Common myeloid progenitor, CD34-positive (primary cell): ENCODE data around the gene MDM1.

Source experiments
- CTCF ChIA-PET: fragments of 350-600 bp; sonication (Branson Sonifier 250); formaldehyde crosslinking; loops from one replicate; lab custom pipeline; 2021; ENCODE audit warnings: antibody characterized with exemption; lab: Charles Lee
- POLR2A ChIA-PET: fragments of 350-600 bp; sonication (Branson Sonifier 250); formaldehyde crosslinking; loops from one replicate; lab custom pipeline; 2021; ENCODE audit warnings: antibody characterized with exemption; lab: Charles Lee
- DNase-seq, 3 donors: peaks; one replicate each; pipeline versions ENCODE4 v3.0.0 to v3.0.0-alpha.2; 2013
- H3K27ac ChIP-seq, 2 experiments: 1 replicate in 1 of 2; 2 replicates in 1 of 2; pipeline ENCODE4 v1.7.0; 2013; ENCODE audit warnings: inconsistent platforms in 2 of 2, low read length in 2 of 2, mild to moderate bottlenecking in 2 of 2, low read depth in 1 of 2, moderate library complexity in 1 of 2; ENCODE audit not compliant: severe bottlenecking in 2 of 2, insufficient read depth in 1 of 2, poor library complexity in 1 of 2
- H3K27me3 ChIP-seq, 5 experiments: replicated peaks in 2 of 5; 1 replicate in 3 of 5; 2 replicates in 2 of 5; pipeline versions ENCODE4 v1.6.1 to v1.7.0; 2013; ENCODE audit warnings: low read length in 4 of 5, mild to moderate bottlenecking in 2 of 5, moderate library complexity in 2 of 5, inconsistent platforms in 1 of 5; ENCODE audit not compliant: insufficient read depth in 5 of 5, control insufficient read depth in 4 of 5
- H3K36me3 ChIP-seq, 4 experiments: 1 replicate in 2 of 4; 2 replicates in 2 of 4; pipeline versions ENCODE4 v1.6.1 to v1.7.0; 2013; ENCODE audit warnings: low read length in 3 of 4, control low read depth in 1 of 4, mild to moderate bottlenecking in 1 of 4; ENCODE audit not compliant: control insufficient read depth in 4 of 4, insufficient read depth in 4 of 4
- H3K4me1 ChIP-seq, 4 experiments: 1 replicate in 3 of 4; 2 replicates in 1 of 4; pipeline versions ENCODE4 v1.6.1 to v1.7.1; 2013; ENCODE audit warnings: low read length in 3 of 4, mild to moderate bottlenecking in 3 of 4, control low read depth in 1 of 4, inconsistent platforms in 1 of 4, moderate library complexity in 1 of 4; ENCODE audit not compliant: control insufficient read depth in 4 of 4, insufficient read depth in 4 of 4; ENCODE audit errors: control extremely low read depth in 1 of 4
- H3K4me3 ChIP-seq, 7 experiments: 1 replicate in 4 of 7; 2 replicates in 3 of 7; pipeline versions ENCODE4 v1.5.1 to v1.7.0; 2013; ENCODE audit warnings: mild to moderate bottlenecking in 7 of 7, low read length in 6 of 7, moderate library complexity in 6 of 7, inconsistent platforms in 2 of 7, low read depth in 2 of 7, control low read depth in 1 of 7; ENCODE audit not compliant: insufficient read depth in 4 of 7, control insufficient read depth in 1 of 7; ENCODE audit errors: extremely low read depth in 1 of 7
- H3K9me3 ChIP-seq, 5 experiments: 1 replicate in 4 of 5; 2 replicates in 1 of 5; pipeline versions ENCODE4 v1.6.1 to v1.7.1; 2013; ENCODE audit warnings: low read length in 4 of 5, mild to moderate bottlenecking in 2 of 5, inconsistent platforms in 1 of 5, low read depth in 1 of 5, moderate library complexity in 1 of 5; ENCODE audit not compliant: control insufficient read depth in 4 of 5, insufficient read depth in 2 of 5; ENCODE audit errors: control extremely low read depth in 1 of 5
- WGBS: methylation state at CpG from one replicate; pipeline ENCODE4 v1.1.5; 2013; ENCODE audit not compliant: insufficient coverage; 5-methylcytosine and 5-hydroxymethylcytosine counted together

The MDM1 gene

GRCh38 chr12:68367116-68367515, 35.0 kb upstream of the MDM1 start:
- no peaks in the 10 kb centered on the region for H3K27me3 ChIP-seq
- no peak overlapping the region for H3K4me3 ChIP-seq
- H3K36me3 ChIP-seq, result no peaks in the 10 kb centered on the region
- H3K9me3 ChIP-seq, result no peaks in the 10 kb centered on the region
- H3K4me1 ChIP-seq, result peaks cover 33 to 94% (median 84%) of the 10 kb centered on the region in 4 experiments
- POLR2A ChIA-PET, result interaction anchor here (1.8 kb wide), 1 partner anchor 14 kb away, joined by 5 read pairs; no protein-coding TSS in a partner anchor
- H3K27ac ChIP-seq, result peak overlapping the region; percentile 81 to 91
- peak in 1 of 3 donors; percentile 40 for DNase-seq
- 73% methylated on average over 1 of the region's 1 CpG for WGBS
- CTCF ChIA-PET, result interaction anchor here (4.4 kb wide), 1 partner anchor 14 kb away, joined by 41 read pairs; no protein-coding TSS in a partner anchor

GRCh38 chr12:68364893-68365725, 32.9 kb upstream of the MDM1 start:
- WGBS, result 0% methylated on average over 15 of the region's 26 CpGs
- H3K4me3 ChIP-seq, result peak overlapping the region in 6 of 7 experiments; percentile 9 to 70 (median 46)
- POLR2A ChIA-PET, result interaction anchor here (0.6 to 2.8 kb wide), 12 partner anchors 8 to 271 kb away, joined by 3 to 30 read pairs (median 3); no protein-coding TSS in a partner anchor

GRCh38 chr12:68364328-68364727, 32.2 kb upstream of the MDM1 start:
- H3K36me3 ChIP-seq, result no peaks in the 10 kb centered on the region
- H3K27ac ChIP-seq, result peak overlapping the region; percentile 89 to 91
- no peak for DNase-seq
- no peaks in the 10 kb centered on the region for H3K27me3 ChIP-seq
- WGBS, result 29% methylated on average over 1 of the region's 3 CpGs
- H3K4me3 ChIP-seq, result peak overlapping the region in 4 of 7 experiments; percentile 11 to 70 (median 48)
- no peaks in the 10 kb centered on the region for H3K9me3 ChIP-seq
- ChIA-PET CTCF (interaction anchor here (4.4 kb wide), 1 partner anchor 17 kb away, joined by 41 read pairs; no protein-coding TSS in a partner anchor), POLR2A (interaction anchor here (0.6 to 2.8 kb wide), 6 partner anchors 10 to 272 kb away, joined by 3 to 30 read pairs (median 4); no protein-coding TSS in a partner anchor)
- peaks cover 35 to 94% (median 75%) of the 10 kb centered on the region in 4 experiments for H3K4me1 ChIP-seq

More at GRCh38 chr12:68364893-68365725, 32.9 kb upstream of the MDM1 start:
- Histone ChIP-seq H3K9me3 (no peaks in the 10 kb centered on the region), H3K4me1 (peaks cover 36 to 94% (median 72%) of the 10 kb centered on the region in 4 experiments), H3K27ac (peak overlapping the region; percentile 89 to 91), H3K27me3 (no peaks in the 10 kb centered on the region), H3K36me3 (no peaks in the 10 kb centered on the region)
- DNase-seq, result peak; percentile 99 to 100 (median 100)
- CTCF ChIA-PET, result interaction anchor here (0.7 to 4.4 kb wide), 6 partner anchors 11 to 145 kb away, joined by 3 to 41 read pairs (median 4); no protein-coding TSS in a partner anchor

GRCh38 chr12:68361953-68362352, 29.8 kb upstream of the MDM1 start:
- ChIA-PET POLR2A (interaction anchor here (0.5 kb wide), 1 partner anchor 124 kb away, joined by 4 read pairs; no protein-coding TSS in a partner anchor), CTCF (no interaction called here)
- Histone ChIP-seq H3K9me3 (no peaks in the 10 kb centered on the region), H3K36me3 (no peaks in the 10 kb centered on the region), H3K27me3 (no peaks in the 10 kb centered on the region), H3K4me3 (no peak overlapping the region), H3K4me1 (peaks cover 35 to 88% (median 71%) of the 10 kb centered on the region in 4 experiments), H3K27ac (peak overlapping the region; percentile 16 to 91)
- no peak for DNase-seq

- ChIA-PET POLR2A (interaction anchor here (1.4 kb wide), 1 partner anchor 22 kb away, joined by 7 read pairs; no protein-coding TSS in a partner anchor), CTCF (interaction anchor here (0.9 to 3.0 kb wide), 21 partner anchors 15 to 323 kb away, joined by 3 to 11 read pairs (median 4); no protein-coding TSS in a partner anchor)
- peak in 2 of 3 donors; percentile 45 to 56 for DNase-seq
- Histone ChIP-seq H3K9me3 (no peaks in the 10 kb centered on the region), H3K27me3 (no peaks in the 10 kb centered on the region), H3K4me3 (no peak overlapping the region), H3K4me1 (peaks cover 26 to 69% (median 52%) of the 10 kb centered on the region in 4 experiments), H3K27ac (peak overlapping the region; percentile 33 to 57), H3K36me3 (no peaks in the 10 kb centered on the region)
Measured at GRCh38 chr12:68359674-68360073, 27.5 kb upstream of the MDM1 start.

- no peaks in the 10 kb centered on the region for H3K36me3 ChIP-seq
- CTCF ChIA-PET, result interaction anchor here (0.8 to 3.0 kb wide), 25 partner anchors 9 to 333 kb away, joined by 3 to 11 read pairs (median 4); no protein-coding TSS in a partner anchor
- H3K27me3 ChIP-seq, result no peaks in the 10 kb centered on the region
- H3K27ac ChIP-seq, result peak overlapping the region in 1 of 2 experiments; percentile 57
- H3K4me3 ChIP-seq, result no peak overlapping the region
- DNase-seq, result peak; percentile 83 to 90 (median 89)
- 55% methylated on average over 10 of the region's 10 CpGs for WGBS
- peaks cover 17 to 60% (median 45%) of the 10 kb centered on the region in 4 experiments for H3K4me1 ChIP-seq
- no peaks in the 10 kb centered on the region for H3K9me3 ChIP-seq
- POLR2A ChIA-PET, result interaction anchor here (1.0 to 1.4 kb wide), 2 partner anchors 23 to 252 kb away, joined by 3 to 7 read pairs; partner anchors contain the start of gene RAP1B
Measured at GRCh38 chr12:68358532-68359485, 26.6 kb upstream of the MDM1 start.
